Caco-2 (cell line): Measurements from ENCODE around the gene B4GALNT4. TPM values are rescaled to one million over a fixed set of nuclear protein-coding genes. Genes with fewer than 3 reads are reported as not detected.
A peak's percentile ranks its signal among the peaks of the same experiment; 100 is the strongest.
"Not testable (repeated sequence)": the region's sequence is repeated elsewhere in the genome, so short reads cannot be mapped to it uniquely, and the experiment has no call there.

Source experiments
- BruUV-seq: library from RNA; stranded (reverse); fragments of 400-500 nt; replicated peaks from 2 replicates; lab custom pipeline; 2021; lab: Mats Ljungman, UMichigan
- CTCF ChIA-PET: fragments of 300-600 bp; sonication (Branson Sonifier 250); formaldehyde crosslinking; loops from one replicate; lab custom pipeline; 2022; ENCODE audit warnings: antibody characterized with exemption; lab: Charles Lee
- POLR2A ChIA-PET: fragments of 300-600 bp; sonication (Branson Sonifier 250); formaldehyde crosslinking; loops from one replicate; lab custom pipeline; 2022; ENCODE audit warnings: antibody characterized with exemption; lab: Charles Lee
- DNase-seq, 2 experiments: peaks; one replicate each; pipeline versions ENCODE4 v3.0.0 to v3.0.0-alpha.2; 2020 to 2022
- H3K27me3 ChIP-seq: replicated peaks from 2 replicates; pipeline ENCODE4 v1.6.0; 2011; ENCODE audit warnings: low read length; ENCODE audit not compliant: control insufficient read depth, insufficient read depth
- H3K36me3 ChIP-seq: 2 replicates; pipeline ENCODE4 v1.5.1; 2011; ENCODE audit warnings: low read length; ENCODE audit not compliant: control insufficient read depth, insufficient read depth
- H3K4me1 ChIP-seq: fragments of 250-450 bp; sonication (Bioruptor Pico); 2 replicates; pipeline ENCODE4 v1.5.1; 2020; ENCODE audit warnings: mild to moderate bottlenecking
- H3K4me3 ChIP-seq: 2 replicates; pipeline ENCODE4 v1.5.1; 2011; ENCODE audit warnings: low read depth, mild to moderate bottlenecking, control low read depth, low read length
- H3K9me3 ChIP-seq: fragments of 250-450 bp; sonication (Bioruptor Pico); 2 replicates; pipeline ENCODE4 v1.5.1; 2020; ENCODE audit warnings: mild to moderate bottlenecking, moderate library complexity
- H3K27ac Mint-ChIP-seq: one replicate; pipeline ENCODE4 v1.8.0; 2022; ENCODE audit warnings: mixed read lengths; ENCODE audit not compliant: unreplicated experiment
- H3K27me3 Mint-ChIP-seq: one replicate; pipeline ENCODE4 v1.8.0; 2022; ENCODE audit warnings: mixed read lengths; ENCODE audit not compliant: insufficient read depth, unreplicated experiment
- H3K36me3 Mint-ChIP-seq: one replicate; pipeline ENCODE4 v1.8.0; 2022; ENCODE audit warnings: mild to moderate bottlenecking, mixed read lengths; ENCODE audit not compliant: insufficient read depth, unreplicated experiment
- H3K4me1 Mint-ChIP-seq: one replicate; pipeline ENCODE4 v1.8.0; 2022; ENCODE audit warnings: low read depth, mixed read lengths; ENCODE audit not compliant: unreplicated experiment
- H3K4me3 Mint-ChIP-seq: one replicate; pipeline ENCODE4 v1.8.0; 2022; ENCODE audit warnings: mild to moderate bottlenecking, moderate library complexity, mixed read lengths; ENCODE audit not compliant: unreplicated experiment
- H3K9me3 Mint-ChIP-seq: one replicate; pipeline ENCODE4 v1.8.0; 2022; ENCODE audit warnings: mixed read lengths; ENCODE audit not compliant: unreplicated experiment
- CTCF ChIP-seq, 2 experiments: fragments of 200-600 bp in 1 of 2; IDR thresholded peaks; 1 replicate in 1 of 2; 2 replicates in 1 of 2; pipeline versions ENCODE4 v1.5.1 to v1.8.0; 2011 to 2022; ENCODE audit warnings: antibody characterized with exemption in 1 of 2, control low read depth in 1 of 2, inconsistent platforms in 1 of 2, low read depth in 1 of 2, low read length in 1 of 2, mild to moderate bottlenecking in 1 of 2, moderate library complexity in 1 of 2; ENCODE audit not compliant: insufficient read depth in 1 of 2, severe bottlenecking in 1 of 2, unreplicated experiment in 1 of 2
- intact Hi-C: fragments of 100-400 bp; cut with micrococcal nuclease; formaldehyde crosslinking; loops from one replicate; pipeline ENCODE4 v1.10.0; 2022; ENCODE audit not compliant: unreplicated experiment
- total RNA-seq: library from RNA; stranded (reverse); gene quantifications from 2 replicates; pipeline ENCODE4 v1.2.3, GENCODE V29; 2022

The B4GALNT4 gene
- total RNA-seq, 1 experiment from 2014 or later, result 35.6 TPM

DNA sequence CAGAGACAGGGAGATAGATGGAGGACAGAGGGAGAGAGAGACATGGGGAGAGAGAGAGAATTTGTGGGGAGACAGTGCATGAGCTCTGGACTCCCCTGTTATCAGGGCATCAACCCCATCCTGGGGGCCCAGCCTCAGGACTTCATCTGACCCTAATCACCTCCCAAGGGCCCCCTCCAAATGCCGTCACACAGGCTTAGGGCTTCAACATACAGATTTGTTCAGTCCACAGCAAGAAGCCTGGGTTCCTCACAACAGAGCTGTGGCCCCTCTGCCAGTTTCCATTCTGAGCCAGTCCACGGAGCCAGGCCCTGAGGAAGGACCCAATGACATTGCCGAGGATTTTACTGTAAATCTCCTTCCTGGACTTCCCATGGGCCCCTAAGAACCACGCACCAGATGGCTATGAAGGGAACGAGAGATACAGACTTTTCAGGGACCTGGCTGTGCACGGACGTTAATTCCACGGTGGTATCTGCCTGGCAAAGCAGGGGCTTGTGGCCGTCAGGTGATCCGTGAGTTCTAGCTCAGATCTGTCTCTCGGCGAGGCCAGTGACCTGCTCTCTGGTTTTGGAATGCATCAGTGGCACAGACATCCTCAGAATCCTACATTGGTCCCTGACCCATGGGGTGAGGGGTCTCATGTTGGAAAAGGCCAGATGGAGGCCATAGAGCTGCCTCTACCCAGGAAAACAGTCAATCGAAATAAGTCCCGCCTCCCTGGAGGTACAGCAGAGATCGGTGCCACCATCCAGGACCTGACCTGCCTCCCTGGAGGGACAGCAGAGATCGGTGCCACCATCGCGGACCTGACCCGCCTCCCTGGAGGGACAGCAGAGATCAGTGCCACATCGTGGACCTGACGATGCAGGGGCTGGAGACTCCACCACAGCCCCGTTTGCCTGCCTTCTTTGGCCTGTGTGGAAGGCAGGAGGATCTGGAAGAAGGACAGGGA lies 8.7 kb upstream of the B4GALNT4 start:
- no peak for DNase-seq
- no peak overlapping the region for H3K27ac Mint-ChIP-seq
- peaks cover 5% of the 10 kb centered on the region for H3K36me3 Mint-ChIP-seq
- ChIA-PET POLR2A (no interaction called here), CTCF (no interaction called here)
- intact Hi-C loops, result loop anchor here (10.0 kb wide), 1 partner anchor 84 kb away; the partner anchor contains the start of gene ANO9
- no peak for TF ChIP-seq CTCF (IDR thresholded peaks at IDR 0.05; ENCODE audit: insufficient read depth in 1 of 2, low read depth in 1 of 2, low read length in 1 of 2, severe bottlenecking in 1 of 2, unreplicated experiment in 1 of 2)
- H3K4me1 ChIP-seq, result peaks cover 2% of the 10 kb centered on the region
- no peak overlapping the region for H3K4me3 Mint-ChIP-seq
- H3K4me3 ChIP-seq, result no peak overlapping the region
- no peaks in the 10 kb centered on the region for H3K27me3 ChIP-seq
- H3K36me3 ChIP-seq, result no peaks in the 10 kb centered on the region
- no peaks in the 10 kb centered on the region; the same call in 1 of the 2 replicates for H3K9me3 ChIP-seq
- no peaks in the 10 kb centered on the region for H3K4me1 Mint-ChIP-seq
- H3K9me3 Mint-ChIP-seq, result no peaks in the 10 kb centered on the region
- no TSS peak for BruUV-seq
- H3K27me3 Mint-ChIP-seq, result no peaks in the 10 kb centered on the region

DNA sequence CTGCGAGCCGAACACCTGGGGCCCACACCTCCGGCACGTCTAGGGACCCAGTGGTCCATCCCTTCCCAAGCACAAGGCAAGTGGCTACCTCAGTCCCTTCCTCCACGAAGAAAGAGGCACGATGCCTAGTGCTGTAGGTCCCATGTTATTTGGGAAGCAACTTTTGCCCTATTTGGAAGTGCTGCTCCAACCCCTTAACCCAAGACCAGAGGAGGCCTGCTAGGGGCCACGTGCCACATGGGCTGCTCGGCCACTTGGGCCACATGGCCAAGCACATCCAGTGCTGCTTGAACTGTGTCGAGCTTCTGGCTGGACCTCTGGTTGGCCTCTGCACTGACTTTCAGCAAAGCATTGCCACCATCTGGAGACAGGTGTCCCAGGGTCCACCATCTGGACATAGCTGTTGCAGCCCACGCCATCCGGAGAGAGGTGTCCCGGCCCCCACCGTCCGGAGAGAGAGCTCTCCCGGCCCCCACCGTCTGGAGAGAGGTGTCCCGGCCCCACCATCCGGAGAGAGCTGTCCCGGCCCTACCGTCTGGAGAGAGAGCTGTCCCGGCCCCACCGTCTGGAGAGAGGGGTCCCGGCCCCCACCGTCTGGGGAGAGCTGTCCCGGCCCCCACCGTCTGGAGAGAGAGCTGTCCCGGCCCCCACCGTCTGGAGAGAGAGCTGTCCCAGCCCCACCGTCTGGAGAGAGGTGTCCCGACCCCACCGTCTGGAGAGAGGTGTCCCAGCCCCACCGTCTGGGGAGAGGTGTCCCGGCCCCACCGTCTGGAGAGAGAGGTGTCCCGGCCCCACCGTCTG lies 6.5 kb upstream of the B4GALNT4 start:
- no TSS peak for BruUV-seq
- Histone ChIP-seq H3K4me1 (no peaks in the 10 kb centered on the region), H3K36me3 (no peaks in the 10 kb centered on the region), H3K27me3 (no peaks in the 10 kb centered on the region), H3K9me3 (no peaks in the 10 kb centered on the region; the same call in 1 of the 2 replicates), H3K4me3 (no peak overlapping the region)
- TF ChIP-seq CTCF (IDR thresholded peaks at IDR 0.05; ENCODE audit: insufficient read depth in 1 of 2, low read depth in 1 of 2, low read length in 1 of 2, severe bottlenecking in 1 of 2, unreplicated experiment in 1 of 2), result no peak
- no peaks in the 10 kb centered on the region for H3K4me1 Mint-ChIP-seq
- intact Hi-C loops, result loop anchor here (10.0 kb wide), 1 partner anchor 82 kb away; the partner anchor contains the start of gene ANO9
- peaks cover 5% of the 10 kb centered on the region for H3K36me3 Mint-ChIP-seq
- no peak overlapping the region for H3K4me3 Mint-ChIP-seq
- CTCF ChIA-PET, result interaction anchor here (0.6 to 1.2 kb wide), 3 partner anchors 53 to 112 kb away, joined by 3 to 6 read pairs (median 3); no protein-coding TSS in a partner anchor
- no peaks in the 10 kb centered on the region for H3K9me3 Mint-ChIP-seq
- POLR2A ChIA-PET, result no interaction called here
- peak in 1 of 2 experiments; percentile 35 for DNase-seq
- no peak overlapping the region for H3K27ac Mint-ChIP-seq
- H3K27me3 Mint-ChIP-seq, result no peaks in the 10 kb centered on the region

DNA sequence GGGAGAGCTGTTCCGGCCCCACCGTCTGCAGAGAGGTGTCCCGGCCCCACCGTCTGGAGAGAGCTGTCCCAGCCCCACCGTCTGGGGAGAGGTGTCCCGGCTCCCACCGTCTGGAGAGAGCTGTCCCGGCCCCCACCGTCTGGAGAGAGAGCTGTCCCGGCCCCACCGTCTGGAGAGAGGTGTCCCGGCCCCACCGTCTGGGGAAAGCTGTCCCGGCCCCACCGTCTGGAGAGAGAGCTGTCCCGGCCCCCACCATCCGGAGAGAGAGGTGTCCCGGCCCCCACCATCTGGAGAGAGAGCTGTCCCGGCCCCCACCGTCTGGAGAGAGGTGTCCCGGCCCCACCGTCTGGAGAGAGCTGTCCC lies 5.9 kb upstream of the B4GALNT4 start:
- POLR2A ChIA-PET, result not testable (repeated sequence)

More for the DNA sequence above, 5.9 kb upstream of the B4GALNT4 start:
- H3K36me3 Mint-ChIP-seq, H3K4me3 ChIP-seq, H3K27me3 ChIP-seq, DNase-seq, H3K27me3 Mint-ChIP-seq, H3K9me3 Mint-ChIP-seq, BruUV-seq, H3K36me3 ChIP-seq, H3K27ac Mint-ChIP-seq, H3K4me1 ChIP-seq, H3K4me3 Mint-ChIP-seq, H3K9me3 ChIP-seq, H3K4me1 Mint-ChIP-seq: not testable (repeated sequence)
- intact Hi-C loops, result loop anchor here (10.0 kb wide), 1 partner anchor 81 kb away; the partner anchor contains the start of gene ANO9
- CTCF ChIA-PET, result interaction anchor here (0.6 to 1.2 kb wide), 4 partner anchors 53 to 156 kb away, joined by 3 to 6 read pairs (median 3); partner anchors contain the start of genes BET1L and RIC8A
